ENCODE data around the gene EME1.
"Not testable (repeated sequence)": the region's sequence is repeated elsewhere in the genome, so short reads cannot be mapped to it uniquely, and the experiment has no call there.

Gene EME1

DNA sequence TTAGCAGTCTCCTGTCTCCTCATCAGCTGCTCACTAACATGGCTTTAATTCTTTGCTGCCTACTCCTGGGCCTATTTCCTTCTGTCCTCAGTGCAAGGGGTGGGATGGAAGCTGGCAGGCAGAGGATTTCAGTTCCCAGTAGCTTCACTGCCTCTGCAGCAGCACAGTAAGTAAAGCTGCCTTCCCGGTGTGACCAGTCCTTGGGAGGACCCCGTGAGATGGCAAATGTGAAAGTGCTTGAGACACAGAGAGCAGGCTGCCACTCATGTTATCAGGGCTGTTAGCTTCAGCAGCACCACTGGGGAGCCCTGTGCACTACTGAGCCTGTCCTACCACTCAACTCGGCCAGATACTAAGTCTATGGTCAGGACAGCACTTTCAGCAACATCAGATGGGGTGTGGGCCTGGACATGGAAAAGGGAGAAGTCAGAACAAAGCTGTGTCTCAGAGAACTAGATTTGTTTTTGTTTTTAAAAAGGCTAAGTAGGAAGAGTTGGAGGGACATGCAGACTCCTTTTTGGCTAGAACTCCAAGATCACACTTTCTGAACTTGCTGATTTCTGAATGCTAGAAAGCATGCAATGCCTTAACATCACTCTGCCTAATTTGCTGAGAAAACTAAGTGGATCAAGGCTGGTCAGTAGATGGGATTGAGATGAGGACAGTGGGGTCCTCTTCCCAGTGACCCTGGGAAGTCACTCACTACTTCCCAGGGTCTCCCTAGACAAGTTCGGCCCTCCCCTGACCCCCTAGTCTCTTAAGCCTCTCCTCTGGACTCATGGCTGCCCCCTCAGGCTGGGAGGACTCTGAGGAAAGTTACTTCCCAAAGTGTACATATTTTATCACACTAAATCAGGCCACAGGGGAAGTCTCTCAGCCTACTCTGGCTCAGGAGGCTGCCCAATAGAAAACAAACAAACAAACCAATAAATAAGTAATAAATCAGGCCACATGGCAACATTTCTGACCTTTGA, 54.1 kb downstream of the EME1 start:
- no peak for DNase-seq

GRCh38 chr17:50428126-50428525, 55.1 kb downstream of the EME1 start:
- not testable (repeated sequence) for DNase-seq

GRCh38 chr17:50428831-50429424, 55.9 kb downstream of the EME1 start:
- DNase-seq = no peak

DNA sequence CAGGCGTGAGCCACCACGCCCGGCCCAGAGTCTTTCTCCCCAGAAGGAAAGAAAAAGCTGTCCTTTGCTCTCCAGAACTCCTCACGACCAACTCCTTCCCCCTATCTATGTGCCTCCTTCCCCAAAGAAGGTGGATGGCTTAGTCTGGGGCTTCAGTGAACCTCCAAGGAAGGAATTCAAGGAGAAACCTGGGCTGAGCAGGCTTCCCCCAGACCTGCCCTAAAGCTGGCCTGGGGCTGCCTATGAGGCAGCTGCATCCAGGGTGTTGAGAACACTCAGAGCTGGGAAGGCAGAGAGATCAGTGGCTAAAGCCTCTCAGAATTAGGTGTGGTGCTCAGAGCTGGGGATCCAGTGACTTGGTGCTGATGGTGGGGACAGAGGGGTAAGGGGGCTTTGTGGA, 56.8 kb downstream of the EME1 start:
- no peak for DNase-seq
